Nephron progenitor cell (in vitro differentiated cells): ENCODE measurements around the gene DPEP2NB.

Experiments used
- DNase-seq: peaks from one replicate; pipeline ENCODE4 v3.0.0; 2021
- H3K27ac Mint-ChIP-seq: 2 replicates; pipeline ENCODE4 v1.8.0; 2021; ENCODE audit warnings: mild to moderate bottlenecking, moderate library complexity, mixed read lengths
- H3K27me3 Mint-ChIP-seq: 2 replicates; pipeline ENCODE4 v1.8.0; 2021; ENCODE audit warnings: mild to moderate bottlenecking, low read depth, mixed read lengths; ENCODE audit not compliant: poor library complexity
- H3K36me3 Mint-ChIP-seq: 2 replicates; pipeline ENCODE4 v1.8.0; 2021; ENCODE audit warnings: low read depth, mixed read lengths
- H3K4me1 Mint-ChIP-seq: 2 replicates; pipeline ENCODE4 v1.8.0; 2021; ENCODE audit warnings: mixed read lengths
- H3K4me3 Mint-ChIP-seq: 2 replicates; pipeline ENCODE4 v1.8.0; 2021; ENCODE audit warnings: mild to moderate bottlenecking, moderate library complexity, mixed read lengths
- H3K9me3 Mint-ChIP-seq: 2 replicates; pipeline ENCODE4 v1.8.0; 2021; ENCODE audit warnings: mild to moderate bottlenecking, moderate library complexity, mixed read lengths
- TF ChIP-seq, protein P1 (sequence below): fragments of 200-600 bp; sonication (generic); IDR thresholded peaks from 2 replicates; pipeline ENCODE4 v1.5.0; 2021; ENCODE audit warnings: antibody characterized with exemption

Gene DPEP2NB

GRCh38 chr16:68015681-68016080, at the start of gene DPEP2NB:
Gene DPEP2NB, minus strand, starts transcription at chr16:68015911. Its CDS starts 141 bp downstream, at chr16:68015770.
- TF ChIP-seq, protein P1, sequence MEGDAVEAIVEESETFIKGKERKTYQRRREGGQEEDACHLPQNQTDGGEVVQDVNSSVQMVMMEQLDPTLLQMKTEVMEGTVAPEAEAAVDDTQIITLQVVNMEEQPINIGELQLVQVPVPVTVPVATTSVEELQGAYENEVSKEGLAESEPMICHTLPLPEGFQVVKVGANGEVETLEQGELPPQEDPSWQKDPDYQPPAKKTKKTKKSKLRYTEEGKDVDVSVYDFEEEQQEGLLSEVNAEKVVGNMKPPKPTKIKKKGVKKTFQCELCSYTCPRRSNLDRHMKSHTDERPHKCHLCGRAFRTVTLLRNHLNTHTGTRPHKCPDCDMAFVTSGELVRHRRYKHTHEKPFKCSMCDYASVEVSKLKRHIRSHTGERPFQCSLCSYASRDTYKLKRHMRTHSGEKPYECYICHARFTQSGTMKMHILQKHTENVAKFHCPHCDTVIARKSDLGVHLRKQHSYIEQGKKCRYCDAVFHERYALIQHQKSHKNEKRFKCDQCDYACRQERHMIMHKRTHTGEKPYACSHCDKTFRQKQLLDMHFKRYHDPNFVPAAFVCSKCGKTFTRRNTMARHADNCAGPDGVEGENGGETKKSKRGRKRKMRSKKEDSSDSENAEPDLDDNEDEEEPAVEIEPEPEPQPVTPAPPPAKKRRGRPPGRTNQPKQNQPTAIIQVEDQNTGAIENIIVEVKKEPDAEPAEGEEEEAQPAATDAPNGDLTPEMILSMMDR: no peak
- no peak for DNase-seq
- no peak within 1 kb of the TSS for H3K4me3 Mint-ChIP-seq
- H3K27ac Mint-ChIP-seq: peak within 1 kb of the TSS; percentile 69
- H3K4me1 Mint-ChIP-seq: no peaks in the 10 kb centered on the region
- peaks cover 34% of the 10 kb centered on the region for H3K27me3 Mint-ChIP-seq
- no peaks in the 10 kb centered on the region for H3K36me3 Mint-ChIP-seq
- H3K9me3 Mint-ChIP-seq: no peaks in the 10 kb centered on the region

DNA sequence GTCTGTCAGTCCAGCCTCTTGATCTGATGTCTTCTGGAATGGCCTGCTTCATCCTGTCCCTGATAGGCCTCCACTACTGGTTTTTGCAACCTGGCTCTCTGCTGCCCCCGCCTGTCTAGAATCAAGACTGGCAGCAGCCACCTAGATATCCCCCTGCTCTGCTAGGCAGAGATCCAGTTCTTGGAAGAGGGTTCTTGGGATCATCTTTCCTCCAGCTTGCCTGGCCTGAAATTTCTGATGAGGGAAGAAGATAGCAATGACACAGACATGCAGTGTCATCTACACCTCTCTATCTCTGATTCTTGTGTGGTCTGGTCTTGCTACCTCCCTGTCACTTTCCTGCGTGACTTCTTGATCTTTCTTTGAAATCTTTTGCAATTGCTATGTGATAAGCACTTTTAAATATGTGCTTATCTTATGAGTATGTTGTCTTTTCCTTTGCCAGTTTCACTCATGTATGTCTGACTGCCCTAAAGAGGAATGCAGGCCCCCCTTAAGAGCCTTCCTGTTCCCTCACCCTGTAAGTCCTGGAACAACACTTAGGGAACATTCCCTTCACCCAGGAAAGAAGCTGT, 49.2 kb upstream of the DPEP2NB start:
- Mint-ChIP-seq H3K4me3 (no peak overlapping the region), H3K36me3 (peaks cover 18% of the 10 kb centered on the region), H3K9me3 (no peaks in the 10 kb centered on the region), H3K27ac (no peak overlapping the region), H3K27me3 (peaks cover 2% of the 10 kb centered on the region), H3K4me1 (peaks cover 6% of the 10 kb centered on the region)
- TF ChIP-seq, protein P1: peak; percentile 84
- peak; percentile 76 for DNase-seq

DNA sequence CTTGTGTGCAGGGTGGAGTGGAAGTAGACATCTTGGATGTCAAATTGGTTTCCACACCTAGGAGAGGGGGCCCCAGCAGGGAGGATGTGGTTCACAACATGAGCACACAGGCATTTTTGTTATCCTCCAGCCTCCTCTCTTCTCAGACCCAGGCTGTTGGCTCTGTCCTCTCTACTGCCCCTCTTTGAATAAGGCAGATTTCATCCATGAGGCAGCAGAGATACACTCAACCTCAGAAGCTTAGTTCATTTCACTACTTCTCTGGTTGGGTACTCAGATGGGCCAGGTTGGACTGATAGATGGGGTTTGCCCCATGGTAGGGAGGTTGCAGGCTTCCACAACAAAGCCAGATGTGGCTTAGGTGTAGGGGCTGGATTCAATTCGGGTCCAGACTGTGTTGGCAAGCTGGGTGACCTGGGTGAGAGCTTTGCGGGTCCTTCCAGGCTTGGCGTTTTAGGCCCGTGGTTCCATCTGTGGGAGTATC, 47.2 kb upstream of the DPEP2NB start:
- TF ChIP-seq, protein P1: no peak
- peaks cover 6% of the 10 kb centered on the region for H3K4me1 Mint-ChIP-seq

GRCh38 chr16:68061396-68061795, 45.7 kb upstream of the DPEP2NB start:
- peak overlapping the region; percentile 82 for H3K27ac Mint-ChIP-seq
- peaks cover 6% of the 10 kb centered on the region for H3K4me1 Mint-ChIP-seq
- H3K4me3 Mint-ChIP-seq: no peak overlapping the region
- H3K36me3 Mint-ChIP-seq: peaks cover 22% of the 10 kb centered on the region
- no peak for DNase-seq
- peaks cover 2% of the 10 kb centered on the region for H3K27me3 Mint-ChIP-seq
- no peaks in the 10 kb centered on the region for H3K9me3 Mint-ChIP-seq
- TF ChIP-seq, protein P1: no peak

More for the DNA sequence above, 47.2 kb upstream of the DPEP2NB start:
- Mint-ChIP-seq H3K4me3 (no peak overlapping the region), H3K9me3 (no peaks in the 10 kb centered on the region), H3K36me3 (peaks cover 22% of the 10 kb centered on the region), H3K27me3 (peaks cover 2% of the 10 kb centered on the region), H3K27ac (no peak overlapping the region)
- no peak for DNase-seq

DNA sequence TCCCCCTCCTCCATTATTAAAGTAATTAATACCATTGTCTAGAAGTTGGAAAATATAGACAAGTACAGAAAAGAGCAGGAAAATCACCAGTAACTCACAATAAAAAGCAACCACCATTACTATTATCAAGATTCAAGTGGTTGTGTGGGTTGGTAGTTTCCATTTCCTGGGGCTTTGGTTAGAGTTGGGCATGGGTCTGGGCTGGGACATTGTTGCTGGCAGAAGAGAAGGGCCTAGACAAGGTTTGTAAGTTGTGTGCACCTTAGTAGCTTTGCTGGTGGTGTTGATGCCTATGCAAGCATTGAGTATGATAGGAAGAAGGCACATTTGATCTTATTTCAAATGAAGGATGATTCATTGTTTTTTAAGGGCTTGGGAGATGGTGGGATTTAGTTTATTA, 44.1 kb upstream of the DPEP2NB start:
- Mint-ChIP-seq H3K27ac (peak overlapping the region; percentile 3), H3K27me3 (no peaks in the 10 kb centered on the region), H3K9me3 (no peaks in the 10 kb centered on the region), H3K4me1 (peaks cover 2% of the 10 kb centered on the region), H3K4me3 (no peak overlapping the region), H3K36me3 (peaks cover 22% of the 10 kb centered on the region)
- TF ChIP-seq, protein P1: no peak
- DNase-seq: no peak

- DNase-seq: no peak
- Mint-ChIP-seq H3K27me3 (no peaks in the 10 kb centered on the region), H3K9me3 (no peaks in the 10 kb centered on the region), H3K36me3 (peaks cover 50% of the 10 kb centered on the region), H3K4me1 (no peaks in the 10 kb centered on the region), H3K27ac (peak overlapping the region; percentile 75), H3K4me3 (no peak overlapping the region)
- TF ChIP-seq, protein P1: no peak
Measured at GRCh38 chr16:68055395-68055794, 39.7 kb upstream of the DPEP2NB start.
